ENCODE results near the gene MMP21.

The MMP21 gene

DNA sequence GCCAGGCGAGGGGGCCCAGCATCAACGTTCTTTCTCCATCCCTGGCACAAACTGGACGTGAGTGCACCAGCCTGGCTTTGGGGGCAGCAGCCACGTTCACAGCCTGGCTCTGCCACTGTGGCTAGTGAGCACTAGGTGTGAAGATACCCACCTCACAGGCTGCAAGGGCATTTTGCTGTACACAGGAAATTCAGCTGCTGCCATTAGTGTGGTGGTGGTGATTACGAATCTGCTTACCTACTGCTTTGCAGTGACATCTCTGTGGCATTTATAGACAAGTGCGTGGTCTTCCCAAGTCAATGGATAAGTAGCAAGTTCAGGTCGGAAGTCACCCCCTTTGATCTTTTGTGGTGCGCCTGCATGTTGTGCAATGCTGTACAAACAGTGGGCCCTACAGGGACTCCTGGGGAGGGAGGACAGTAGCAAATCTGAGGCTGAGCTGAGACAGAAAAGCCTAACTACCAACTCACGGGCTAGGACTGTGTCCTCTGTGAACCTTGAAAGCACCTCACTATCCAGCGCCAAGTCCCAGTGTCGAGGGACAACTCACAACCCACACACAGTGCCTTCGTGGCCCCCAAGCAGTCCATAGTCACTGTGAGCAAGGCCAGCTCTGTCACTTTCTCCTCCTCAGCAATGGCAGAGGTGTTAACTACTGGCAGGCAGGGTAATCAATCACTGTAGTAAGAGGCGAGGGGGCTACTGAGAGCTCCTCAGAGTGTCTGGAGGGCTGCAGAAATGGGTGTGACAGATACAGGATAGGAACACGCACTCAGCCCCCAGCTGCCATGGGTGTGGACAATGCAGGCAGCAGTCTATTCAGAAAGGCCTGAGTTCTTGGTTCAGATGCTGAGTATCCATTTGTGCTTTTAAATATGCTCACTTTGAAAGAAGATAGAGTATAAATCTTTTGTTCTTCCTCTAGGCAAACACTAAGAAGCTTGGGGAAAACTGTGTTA, 17.0 kb upstream of the MMP21 start:
- no peak for DNase-seq (ENCODE audit: low spot score)

DNA sequence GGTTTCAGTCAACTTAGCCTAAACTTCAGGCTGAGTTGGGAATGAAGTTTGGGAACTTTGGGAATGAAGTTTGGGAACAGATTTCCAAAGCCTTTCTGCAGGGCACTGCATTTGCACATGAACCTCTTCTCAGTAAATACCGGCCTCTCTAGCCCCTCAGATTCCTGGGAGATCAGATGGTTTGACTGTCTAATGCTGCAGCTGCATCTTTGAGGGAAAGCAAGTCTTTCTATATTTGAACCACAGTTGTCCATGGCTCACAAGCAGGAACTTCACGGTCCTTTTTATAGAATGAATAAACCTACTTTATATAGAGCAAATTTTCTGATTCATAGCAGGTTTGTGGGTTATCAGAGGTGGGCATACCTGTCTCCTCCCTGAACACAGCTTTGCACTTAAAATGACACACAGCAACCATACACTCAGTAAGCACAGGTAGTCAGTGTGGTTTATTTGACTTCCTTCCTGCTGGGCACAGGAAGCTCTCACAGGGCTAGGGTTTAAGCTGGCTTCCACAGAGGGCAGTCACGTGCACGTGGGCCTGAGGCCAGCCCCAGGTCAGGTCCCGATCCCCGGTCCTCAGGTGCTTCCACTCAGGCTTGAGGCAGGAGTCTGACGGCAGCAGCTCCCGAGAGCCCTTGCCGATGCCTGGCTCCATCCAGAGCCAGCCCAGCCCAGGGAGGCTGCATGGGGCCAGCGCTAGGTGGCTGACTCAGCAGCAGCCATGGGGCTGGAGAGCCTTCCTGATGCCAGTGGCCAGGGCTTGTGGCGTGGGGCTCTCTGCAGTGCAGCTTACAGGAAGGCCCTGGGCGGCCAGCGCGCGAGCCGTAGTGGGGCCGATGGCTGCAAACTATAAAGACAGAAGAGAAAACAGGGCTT, 12.8 kb upstream of the MMP21 start:
- no peak for DNase-seq (ENCODE audit: low spot score)

DNA sequence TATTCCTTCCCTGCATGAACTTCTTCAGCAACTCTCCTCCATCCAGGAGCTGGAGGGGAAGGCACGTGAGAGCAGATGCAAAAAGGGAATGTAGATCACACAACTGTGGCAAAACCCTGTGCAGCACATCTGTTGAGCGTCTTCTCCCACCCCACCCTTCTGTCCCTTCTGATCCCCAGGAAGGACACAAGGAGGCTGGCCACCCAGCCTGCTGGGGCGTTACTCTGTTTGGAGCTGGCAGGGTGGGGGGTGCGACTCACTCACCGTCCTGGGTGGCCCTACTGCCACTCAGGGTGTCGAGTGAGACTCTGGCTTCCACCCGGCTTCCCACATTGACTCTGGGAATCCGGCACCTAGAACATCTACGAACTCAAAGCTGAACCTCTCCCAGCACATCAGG, 10.2 kb upstream of the MMP21 start:
- no peak for DNase-seq (ENCODE audit: low spot score)

DNA sequence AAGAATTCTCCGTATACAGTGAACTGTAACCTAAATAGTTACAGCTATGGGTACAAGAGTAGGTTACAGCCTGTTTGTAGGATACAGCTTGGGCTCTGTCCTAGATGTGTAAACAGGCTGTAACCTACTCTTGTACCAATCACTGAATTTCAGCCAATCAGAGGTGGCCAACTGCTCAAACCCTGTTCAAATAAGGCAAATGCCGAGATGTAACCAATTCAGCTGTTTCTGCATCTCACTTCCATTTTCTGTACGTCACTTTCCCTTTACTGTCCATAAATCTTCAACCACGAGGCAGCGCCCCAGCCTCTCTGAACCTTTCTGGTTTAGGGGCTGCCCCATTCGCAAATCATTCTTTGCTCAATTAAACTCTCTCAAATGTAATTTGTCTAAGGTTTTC, 8.3 kb upstream of the MMP21 start:
- DNase-seq (ENCODE audit: low spot score), result no peak

DNA sequence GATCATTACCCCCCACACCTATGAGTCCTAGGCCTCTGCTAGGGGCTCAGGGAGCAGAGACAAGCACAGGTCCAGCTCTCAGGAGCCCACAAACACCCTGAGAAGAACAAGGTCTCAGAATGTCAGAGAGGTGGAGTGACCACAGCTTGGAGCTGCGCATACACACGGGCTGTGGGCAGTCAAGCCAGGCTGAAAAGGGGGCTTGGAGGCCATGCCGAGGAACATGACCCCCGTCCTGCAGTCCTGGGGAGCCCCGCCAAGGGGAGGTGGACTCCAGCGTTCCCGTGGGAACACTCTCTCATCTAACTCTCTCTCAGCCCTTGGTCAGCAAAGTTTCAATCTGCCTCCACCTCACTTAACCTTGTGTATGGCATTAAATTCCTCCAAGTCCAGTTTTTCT, 7.8 kb upstream of the MMP21 start:
- DNase-seq (ENCODE audit: low spot score), result no peak

DNA sequence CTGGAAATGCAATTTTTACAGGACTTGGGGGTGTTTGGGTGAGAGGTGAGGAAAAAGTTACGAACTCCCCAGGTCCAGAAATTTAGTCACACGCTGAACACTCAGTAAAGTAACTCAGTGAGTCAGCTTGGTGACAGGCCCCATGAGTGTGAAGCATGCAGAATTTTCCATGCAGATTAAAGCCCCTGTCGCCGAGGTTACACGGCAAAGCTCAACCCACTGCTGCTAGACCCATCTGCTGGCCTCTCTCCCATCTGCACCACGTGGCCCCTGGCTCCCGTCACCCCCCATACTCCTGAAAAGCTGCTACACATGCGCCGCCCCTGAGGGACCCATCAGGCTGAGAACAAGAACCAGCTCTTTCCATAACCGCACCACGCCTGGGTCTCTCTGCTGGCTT, 7.0 kb upstream of the MMP21 start:
- DNase-seq (ENCODE audit: low spot score), result no peak

DNA sequence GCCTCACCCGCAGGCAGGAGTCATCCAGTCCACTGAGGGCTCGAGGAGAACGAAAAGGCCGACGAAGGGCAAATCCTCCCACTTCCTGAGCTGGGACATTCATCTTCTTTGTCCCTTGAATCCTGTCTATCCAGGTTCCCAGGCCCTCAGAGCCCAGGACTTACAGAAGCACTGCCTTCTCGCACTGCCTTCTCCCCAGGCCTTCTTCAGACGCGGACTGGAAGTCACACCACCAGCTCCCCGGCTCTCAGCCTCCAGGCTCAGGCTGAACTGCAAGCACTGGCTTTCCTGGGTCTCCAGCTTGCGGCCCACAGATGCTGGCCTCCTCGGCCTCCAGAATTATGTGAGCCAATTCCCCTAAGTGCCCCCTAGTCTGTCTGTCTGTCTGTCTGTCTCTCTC, 6.4 kb upstream of the MMP21 start:
- no peak for DNase-seq (ENCODE audit: low spot score)

DNA sequence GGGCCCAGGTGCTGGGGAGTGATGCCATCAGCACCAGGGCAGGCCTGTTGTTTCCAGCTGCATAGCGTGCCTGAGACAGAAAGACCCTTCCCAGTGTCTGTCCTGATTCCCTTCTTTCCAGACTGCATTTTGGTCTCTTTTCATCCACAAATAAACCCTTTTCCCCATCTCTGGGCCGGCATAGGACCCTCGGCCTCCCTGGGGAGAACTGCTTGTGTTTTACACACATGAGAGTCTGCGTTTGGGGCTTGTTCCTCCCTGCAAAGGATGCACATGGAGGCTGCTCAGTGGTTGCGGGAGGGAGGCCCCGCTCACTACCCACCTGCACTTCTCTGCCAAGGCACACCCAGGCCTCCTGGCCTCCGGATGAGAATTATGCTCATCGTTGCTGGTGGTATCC, 5.8 kb upstream of the MMP21 start:
- DNase-seq (ENCODE audit: low spot score), result no peak

DNA sequence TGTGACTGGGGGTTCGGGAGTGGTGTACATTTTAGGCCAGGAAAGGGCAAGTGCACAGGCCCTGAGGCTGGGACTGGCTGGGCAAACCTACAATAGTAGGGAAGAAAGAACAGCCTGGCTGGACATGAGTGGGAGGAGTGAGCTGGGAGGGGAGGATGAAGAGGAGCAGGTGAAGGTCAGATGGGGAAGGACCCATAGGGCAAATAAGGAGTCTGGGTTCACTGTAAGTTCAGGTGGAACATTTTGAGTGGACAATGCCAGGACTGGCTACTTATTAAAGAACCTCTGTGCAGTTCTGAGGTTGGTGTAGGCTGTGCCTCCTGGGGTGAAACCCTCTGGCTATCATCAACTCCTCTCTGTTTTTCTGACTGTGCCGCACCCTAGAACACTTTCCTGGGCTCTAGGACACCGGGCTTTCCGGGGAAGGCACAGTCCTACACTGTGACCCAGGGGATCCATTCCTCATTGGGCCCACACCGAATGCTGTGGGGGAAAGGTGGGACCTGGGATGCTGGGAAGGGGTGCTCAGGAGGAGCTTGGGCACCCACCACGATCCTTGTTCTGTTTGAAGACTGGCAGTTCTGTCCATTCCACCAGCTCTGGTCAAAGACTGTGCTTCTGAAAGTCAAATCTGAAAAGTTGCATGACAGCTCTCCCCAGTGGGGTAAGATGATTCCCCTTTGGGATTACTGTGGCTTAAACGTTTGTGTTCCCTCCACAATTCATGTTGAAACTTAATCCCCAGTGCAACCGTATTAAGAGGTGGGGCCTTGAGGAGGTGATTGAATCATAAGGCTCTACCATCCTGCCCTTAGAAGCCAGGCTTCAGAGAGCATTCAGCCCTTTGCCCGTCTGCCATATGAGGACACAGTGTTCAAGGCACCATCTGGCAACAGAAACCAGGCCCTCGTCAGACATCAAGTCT, 4.0 kb upstream of the MMP21 start:
- DNase-seq (ENCODE audit: low spot score), result no peak

DNA sequence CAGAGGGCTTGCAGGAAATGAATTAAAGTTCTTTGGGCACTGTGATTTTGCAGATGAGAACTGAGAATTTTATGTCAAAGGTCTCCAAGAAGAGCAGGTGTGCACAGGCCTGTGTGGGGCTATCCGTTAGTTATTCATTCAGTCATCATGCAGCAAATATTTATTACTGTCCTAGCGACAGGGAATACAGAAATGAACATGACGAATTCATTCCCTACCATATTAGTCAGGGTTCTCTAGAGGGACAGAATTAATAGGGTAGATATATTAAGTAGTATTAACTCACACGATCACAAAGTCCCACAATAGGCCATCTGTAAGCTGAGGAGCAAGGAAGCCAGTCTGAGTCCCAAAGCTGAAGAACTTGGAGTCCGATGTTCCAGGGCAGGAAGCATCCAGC, 2.9 kb upstream of the MMP21 start:
- no peak for DNase-seq (ENCODE audit: low spot score)

DNA sequence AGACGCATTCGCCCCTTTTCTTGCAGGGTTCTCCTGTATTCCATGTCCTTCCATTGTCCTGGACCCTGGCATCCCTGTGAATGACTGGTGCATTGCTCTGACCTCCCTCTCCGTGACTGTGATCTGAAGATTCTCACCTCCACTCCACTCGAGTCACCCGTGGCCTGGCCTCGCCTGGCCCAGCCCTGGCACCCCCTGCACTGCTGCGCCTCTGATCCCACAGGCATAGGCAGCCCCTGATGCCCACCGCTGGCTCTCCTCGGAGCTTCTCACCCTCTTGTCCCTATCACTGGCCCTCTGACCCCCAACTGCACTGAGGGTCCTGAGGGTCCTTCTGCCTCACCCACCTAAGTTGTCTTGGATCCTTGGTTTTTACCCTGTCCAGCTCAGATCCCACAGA, 2.2 kb upstream of the MMP21 start:
- no peak for DNase-seq (ENCODE audit: low spot score)

DNA sequence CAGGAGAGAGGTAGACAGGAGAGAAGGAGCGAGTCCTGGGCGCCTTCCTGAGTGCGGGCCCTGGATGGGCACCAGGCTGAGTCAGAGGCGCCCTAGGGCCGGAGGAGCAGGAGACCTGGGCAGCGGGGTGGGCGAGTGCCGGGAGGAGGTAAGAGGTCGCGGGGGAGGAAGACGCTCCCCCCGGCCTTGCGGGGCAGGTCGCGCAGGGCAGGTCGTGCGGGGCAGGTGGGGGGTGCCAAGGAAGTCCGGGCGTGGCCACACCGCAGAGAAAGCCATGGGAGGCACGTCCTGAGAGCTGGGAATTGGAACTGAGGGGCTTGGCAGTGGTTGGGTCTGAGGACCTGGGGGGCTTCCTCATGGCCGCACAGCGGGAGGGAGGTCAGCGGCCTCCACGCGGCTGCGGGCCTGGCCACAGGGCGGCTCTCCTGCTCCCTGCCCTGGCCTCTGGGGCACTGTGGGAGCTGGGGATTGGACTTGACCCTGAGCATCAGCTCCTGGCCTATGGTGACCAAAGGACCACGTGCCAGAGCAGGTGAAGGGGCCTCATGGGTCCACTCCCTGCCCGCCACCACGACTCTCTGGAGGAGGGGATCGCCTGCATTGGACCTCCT, 935 bp downstream of the MMP21 start:
- DNase-seq (ENCODE audit: low spot score), result no peak

DNA sequence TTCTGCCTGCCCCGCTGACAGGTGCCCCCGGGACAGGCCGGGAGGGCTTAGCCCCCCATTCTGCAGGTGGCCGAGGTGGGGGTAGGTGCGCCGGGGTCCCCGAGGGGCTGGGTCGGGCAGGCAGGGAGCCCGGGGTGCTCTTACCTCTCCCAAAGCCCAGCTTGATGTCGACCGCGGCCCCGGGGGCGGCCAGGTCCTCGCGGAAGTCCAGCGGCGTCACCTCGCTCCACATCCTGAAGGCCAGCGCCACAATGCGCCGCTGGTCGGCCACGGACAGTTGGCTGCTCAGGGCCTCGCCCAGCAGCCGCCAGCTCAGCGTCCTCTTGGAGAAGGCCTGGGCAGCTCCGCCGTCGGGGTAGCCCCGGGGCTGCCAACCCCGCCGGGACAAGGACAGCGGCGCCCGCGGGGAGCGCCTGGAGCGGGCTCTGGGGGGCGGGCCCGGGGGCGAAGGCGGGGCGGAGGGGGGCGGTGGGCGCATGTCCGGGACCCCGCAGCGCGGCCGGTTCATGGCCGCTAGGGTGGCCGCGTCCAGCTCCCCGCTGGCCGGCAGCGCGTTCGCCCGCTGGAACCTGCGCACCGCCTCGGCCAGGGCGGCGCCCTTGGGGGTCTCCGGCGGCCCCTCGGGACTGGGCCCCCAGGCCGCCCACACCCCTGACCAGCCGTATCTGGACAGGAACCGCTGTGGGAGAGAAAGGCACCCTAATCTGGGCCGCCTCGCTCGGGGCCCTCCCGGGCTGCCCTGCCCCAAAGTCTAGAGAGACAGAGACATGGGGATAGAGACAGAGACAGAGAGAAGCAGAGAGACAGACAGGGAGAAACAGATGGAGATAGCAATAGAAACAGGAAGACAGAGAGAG, 1.7 kb downstream of the MMP21 start:
- no peak for DNase-seq (ENCODE audit: low spot score)

DNA sequence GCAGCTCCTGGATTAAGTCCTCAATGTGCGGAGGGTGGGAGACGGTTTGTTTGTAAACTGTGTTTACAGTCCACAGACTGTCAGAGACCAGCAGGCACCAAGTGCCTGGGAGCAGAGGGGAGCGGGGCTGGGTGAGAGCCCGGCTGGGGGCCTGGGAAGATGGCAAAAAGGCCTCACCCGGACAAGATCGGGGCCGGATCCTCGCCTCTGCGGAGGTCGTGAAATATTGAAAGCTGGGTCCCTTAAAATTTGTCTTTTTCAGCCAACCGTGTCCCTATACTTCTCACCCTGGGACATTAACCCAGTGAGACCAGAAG, 2.8 kb downstream of the MMP21 start:
- no peak for DNase-seq (ENCODE audit: low spot score)

DNA sequence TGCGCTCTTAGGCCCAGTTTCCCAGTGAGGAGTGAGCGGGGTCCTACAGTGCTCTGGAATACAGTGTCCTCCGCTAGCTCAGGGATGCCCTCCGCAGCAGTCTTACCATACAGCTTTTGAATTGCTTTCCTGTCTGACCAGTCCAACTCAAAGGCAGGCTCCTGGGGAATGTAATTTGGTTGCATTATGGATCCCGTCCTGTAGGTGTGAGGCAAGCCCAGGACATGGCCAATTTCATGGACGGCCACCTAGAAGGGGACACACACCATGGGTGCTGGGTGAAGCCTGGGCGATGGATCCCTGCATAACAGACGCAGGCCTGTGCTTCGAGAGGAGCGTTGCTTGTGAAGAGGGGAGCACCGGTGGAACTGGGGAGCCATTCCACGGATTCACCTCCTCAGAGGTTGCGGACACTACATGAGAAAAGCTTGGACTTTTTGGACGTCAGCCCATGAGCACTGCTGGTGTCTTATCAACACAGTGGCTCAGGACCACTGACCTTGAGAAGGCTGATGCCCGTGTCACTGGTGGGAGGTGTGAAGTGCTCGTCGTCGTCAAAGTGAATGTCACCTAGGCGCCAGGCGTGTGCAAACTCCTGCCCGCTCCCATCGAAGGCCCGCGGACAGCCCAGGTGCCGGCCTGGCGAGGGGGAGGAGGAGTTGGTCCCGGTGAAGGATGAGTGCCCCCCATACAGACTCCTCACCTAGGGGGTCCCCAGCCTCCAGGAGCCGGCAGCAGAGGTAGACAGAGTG, 3.3 kb downstream of the MMP21 start:
- no peak for DNase-seq (ENCODE audit: low spot score)

DNA sequence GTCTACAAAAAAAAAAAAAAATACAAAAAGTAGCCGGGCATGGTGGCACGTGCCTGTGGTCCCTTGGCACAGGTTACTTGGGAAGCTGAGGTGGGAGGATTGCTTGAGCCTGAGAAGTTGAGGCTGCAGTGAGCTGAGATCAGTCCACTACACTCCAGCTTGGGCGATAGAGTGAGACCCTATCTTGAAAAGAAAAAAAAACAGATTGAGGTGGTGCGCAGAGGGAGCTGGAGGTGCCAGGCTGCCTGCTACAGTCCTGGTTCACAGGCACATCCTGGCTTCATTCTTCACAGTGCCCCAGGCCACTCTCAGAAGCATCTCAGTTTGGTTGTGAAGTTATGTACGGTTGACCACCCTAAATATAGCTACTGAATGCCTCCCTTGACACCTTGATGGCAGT, 4.8 kb downstream of the MMP21 start:
- no peak for DNase-seq (ENCODE audit: low spot score)

DNA sequence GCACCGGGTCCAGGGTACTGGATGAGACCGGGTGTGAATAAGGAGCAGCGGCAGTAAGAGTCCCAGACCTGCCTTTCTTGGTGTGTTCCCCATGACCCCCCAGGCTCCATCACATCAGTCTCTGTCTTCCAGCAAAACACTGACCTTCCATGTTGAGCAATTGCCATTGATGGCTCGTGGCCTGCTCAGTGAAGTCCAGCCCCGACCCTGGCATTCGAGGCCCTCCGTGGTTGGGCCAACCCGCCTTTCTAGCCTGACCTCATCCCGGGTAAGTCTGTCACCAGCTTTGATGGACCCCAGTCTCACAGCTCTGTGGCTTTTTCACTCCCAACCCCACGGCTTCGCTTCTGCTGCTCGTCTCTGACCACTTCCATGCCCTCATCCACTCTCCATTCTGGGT, 6.4 kb downstream of the MMP21 start:
- no peak for DNase-seq (ENCODE audit: low spot score)

DNA sequence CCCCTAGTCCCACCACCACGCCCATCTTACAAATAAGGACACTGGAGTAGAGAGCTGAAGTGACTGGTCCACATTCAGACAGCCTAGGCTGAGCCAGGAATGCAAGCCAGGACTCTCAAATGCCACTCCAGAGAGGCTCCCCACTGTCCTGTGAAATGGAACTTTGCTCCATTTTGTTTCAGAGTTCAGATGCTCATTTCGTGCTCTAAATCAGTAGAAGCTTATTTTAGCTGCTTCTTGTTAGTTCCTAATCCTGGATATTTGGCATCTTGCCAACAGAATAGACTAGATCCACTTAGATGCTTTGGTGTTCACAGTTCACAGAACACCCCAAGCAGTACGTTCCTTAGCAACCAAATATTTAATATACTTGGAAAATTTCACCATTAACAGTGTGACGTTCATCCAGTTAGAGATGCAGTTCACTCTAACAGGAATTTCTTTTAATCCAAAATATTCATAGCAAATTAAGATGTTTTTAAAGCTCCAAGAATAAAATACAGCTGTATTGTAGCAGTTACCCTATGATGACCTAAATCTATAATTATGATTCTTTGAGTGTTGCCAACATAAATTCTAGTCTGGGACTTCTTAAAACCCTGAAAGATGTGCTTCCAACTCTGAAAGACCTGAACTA, 7.3 kb downstream of the MMP21 start:
- DNase-seq (ENCODE audit: low spot score), result peak; percentile 7

DNA sequence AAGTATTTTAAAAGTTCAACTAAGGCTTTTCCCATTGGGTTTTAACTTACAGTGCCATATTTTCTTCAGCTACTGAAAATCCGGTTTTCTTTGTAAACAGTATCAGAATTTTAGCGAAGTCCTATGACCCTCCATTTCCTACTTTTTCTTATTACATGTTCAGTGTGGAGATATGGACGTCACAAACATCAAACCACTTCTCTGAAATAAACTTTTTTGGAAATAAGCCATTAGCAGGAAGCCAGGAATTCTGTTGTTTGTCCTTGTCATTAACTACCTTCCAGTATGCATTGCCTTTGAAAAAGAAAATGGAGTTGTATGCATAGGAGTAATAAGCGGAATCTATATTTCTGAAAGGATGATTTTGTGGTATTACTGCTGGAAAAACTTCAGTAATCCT, 9.1 kb downstream of the MMP21 start:
- DNase-seq (ENCODE audit: low spot score), result no peak

DNA sequence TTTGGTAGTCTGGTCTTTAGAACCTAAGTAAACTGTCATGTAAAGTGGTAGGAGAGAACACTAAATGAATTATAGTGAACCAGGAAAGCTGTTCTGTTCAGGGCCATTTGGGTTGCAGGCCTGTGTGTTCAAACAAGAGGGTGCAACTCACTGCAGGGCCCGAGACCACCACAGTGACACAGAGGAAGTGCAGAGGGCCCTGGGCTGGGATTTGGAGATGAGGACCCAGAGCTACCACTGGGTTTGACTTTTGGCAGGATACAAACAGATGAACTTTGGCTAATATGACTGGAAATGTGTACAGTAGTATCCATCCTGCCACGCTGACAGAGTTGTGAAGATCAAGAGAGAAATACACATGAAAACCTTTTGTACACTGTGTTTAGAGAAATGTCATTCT, 9.8 kb downstream of the MMP21 start:
- no peak for DNase-seq (ENCODE audit: low spot score)

Data from COLO829 (cell line).